ENCODE measurements around the gene BNIP1. TPM values are rescaled to one million over a fixed set of nuclear protein-coding genes. Genes with fewer than 3 reads are reported as not detected.

BNIP1 gene
- total RNA-seq, 1 donor from 2014 or later, result 15.4 TPM

DNA sequence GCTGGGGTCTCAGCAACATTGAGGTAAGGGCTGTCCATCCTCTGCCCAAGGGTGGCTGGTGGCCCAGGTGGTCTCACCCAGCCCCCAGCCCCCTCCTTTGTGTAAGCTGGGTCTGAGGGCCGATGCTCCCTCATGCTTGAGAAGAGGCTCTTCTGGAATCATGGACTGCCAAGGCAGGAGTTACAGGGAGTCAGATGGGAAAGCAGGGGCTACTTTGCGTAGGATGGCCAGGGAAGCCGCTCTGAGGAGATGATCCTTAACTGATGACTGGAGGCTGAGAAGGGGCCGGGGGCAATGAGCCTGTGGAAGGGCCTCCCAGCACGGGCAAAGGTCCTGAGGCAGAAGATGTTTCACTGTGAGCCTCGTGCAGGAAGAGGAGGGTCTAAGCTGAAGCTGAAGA is 67.0 kb downstream of the BNIP1 start:
- no peak for DNase-seq (ENCODE audit: low spot score)

DNA sequence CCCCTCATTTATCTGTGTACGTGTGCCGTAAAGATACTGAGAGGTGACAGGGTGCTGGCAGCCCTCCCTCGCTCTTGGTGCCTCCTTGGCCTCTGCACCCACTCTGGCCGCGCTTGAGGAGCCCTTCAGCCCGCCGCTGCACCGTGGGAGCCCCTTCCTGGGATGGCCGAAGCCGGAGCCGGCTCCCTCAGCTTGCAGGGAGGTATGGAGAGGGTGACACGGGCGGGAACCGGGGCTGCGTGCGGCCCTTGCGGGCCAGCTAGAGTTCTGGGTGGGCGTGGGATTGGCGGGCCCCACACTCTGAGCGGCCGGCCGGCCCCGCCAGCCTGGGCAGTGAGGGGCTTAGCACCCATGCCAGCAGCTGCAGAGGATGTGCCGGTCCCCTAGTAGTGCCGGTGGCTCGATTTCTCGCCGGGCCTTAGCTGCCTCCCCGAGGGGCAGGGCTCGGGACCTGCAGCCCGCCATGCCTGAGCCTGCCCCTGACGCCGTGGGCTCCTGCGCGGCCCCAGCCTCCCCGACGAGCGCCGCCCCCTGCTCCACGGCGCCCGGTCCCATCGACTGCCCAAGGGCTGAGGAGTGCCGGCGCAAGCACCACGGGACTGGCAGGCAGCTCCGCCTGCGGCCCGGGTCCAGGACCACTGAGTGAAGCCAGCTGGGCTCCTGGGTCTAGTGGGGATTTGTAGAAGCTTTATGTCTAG is 69.1 kb downstream of the BNIP1 start:
- DNase-seq (ENCODE audit: low spot score), result no peak

Other genes starting within 250 kb of the BNIP1 start
- 28.2 TPM for gene RPL26L1, start 185.1 kb upstream of the BNIP1 start, total RNA-seq (ENCODE audit: insufficient read depth, low replicate concordance)
- 104 TPM for gene ATP6V0E1, start 160.8 kb upstream of the BNIP1 start, total RNA-seq (ENCODE audit: insufficient read depth, low replicate concordance)
- gene CREBRF, start 88.2 kb upstream of the BNIP1 start, total RNA-seq (ENCODE audit: insufficient read depth, low replicate concordance), result 43.3 TPM
- gene NKX2-5, start 90.7 kb downstream of the BNIP1 start, total RNA-seq (ENCODE audit: insufficient read depth, low replicate concordance), result not detected
- gene STC2, start 183.9 kb downstream of the BNIP1 start, total RNA-seq (ENCODE audit: insufficient read depth, low replicate concordance), result 34.2 TPM